ENCODE measurements around the gene ABCB8.

ABCB8 gene

DNA sequence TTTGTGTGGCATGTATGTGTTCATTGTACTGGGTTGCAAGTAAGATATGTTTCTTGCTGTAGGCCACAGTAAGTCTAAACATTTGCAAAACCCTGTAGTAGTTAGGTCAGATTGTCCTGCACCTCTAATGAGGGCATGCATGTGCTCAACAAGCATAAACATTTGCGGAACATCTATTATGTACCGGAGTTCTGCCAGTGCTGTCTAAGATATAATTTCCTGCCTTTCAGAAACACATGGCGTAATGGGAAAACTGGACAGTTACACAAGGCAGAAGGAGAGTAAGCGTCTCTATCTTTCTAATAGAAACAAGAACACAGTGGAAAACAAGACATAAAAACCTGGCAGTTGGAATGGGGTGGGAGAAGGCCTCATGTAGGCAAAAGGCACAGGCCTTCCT lies 2.8 kb downstream of the ABCB8 start:
- TF ChIP-seq, protein P1, sequence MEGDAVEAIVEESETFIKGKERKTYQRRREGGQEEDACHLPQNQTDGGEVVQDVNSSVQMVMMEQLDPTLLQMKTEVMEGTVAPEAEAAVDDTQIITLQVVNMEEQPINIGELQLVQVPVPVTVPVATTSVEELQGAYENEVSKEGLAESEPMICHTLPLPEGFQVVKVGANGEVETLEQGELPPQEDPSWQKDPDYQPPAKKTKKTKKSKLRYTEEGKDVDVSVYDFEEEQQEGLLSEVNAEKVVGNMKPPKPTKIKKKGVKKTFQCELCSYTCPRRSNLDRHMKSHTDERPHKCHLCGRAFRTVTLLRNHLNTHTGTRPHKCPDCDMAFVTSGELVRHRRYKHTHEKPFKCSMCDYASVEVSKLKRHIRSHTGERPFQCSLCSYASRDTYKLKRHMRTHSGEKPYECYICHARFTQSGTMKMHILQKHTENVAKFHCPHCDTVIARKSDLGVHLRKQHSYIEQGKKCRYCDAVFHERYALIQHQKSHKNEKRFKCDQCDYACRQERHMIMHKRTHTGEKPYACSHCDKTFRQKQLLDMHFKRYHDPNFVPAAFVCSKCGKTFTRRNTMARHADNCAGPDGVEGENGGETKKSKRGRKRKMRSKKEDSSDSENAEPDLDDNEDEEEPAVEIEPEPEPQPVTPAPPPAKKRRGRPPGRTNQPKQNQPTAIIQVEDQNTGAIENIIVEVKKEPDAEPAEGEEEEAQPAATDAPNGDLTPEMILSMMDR (IDR thresholded peaks at IDR 0.05; ENCODE audit: borderline replicate concordance, control extremely low read depth, extremely low read depth, insufficient read depth, missing control alignments): no peak
- DNase-seq (ENCODE audit: low spot score): no peak
- in situ Hi-C loops (cut with MboI; ENCODE audit: low sequenced_read_pairs, unreplicated experiment): no loop called here

DNA sequence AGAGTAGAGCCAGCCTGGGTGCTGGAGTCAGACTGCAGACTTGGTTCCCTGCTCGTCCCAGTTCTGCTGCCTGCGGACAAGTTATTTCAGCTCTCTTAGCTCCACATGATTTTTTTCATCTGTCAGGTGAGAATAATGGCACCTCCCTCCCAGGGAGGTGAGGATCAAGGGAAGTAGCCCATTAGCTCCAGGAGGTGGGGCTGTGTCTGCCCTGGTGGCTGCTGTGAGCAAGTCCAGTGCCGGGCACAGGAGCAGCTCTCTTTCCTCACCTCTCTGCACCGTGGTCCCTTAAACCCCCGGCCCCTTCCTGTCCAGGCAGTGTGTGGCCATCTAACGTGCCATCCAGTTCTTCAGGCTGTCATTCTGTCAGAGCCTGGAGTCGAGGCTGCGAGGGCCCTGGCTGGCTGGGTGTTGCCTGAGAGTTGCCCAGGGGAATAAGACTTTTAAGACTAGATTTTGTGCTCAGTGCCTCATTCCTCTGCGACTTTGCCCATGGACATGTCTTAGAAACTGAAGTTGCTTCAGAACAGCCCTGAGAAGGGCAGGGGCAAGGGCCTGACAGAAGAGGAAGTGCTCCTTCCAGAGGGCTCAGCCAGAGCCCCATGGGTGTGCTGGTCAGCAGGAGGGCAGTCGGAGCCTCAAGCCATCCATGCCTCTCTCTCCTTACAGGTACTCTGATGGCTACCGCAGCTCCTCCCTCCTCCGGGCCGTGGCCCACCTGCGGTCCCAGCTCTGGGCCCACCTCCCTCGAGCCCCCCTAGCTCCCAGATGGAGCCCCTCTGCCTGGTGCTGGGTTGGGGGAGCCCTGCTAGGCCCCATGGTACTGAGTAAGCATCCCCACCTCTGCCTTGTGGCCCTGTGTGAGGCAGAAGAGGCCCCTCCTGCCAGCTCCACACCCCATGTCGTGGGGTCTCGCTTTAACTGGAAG lies 5.0 kb downstream of the ABCB8 start:
- TF ChIP-seq, protein P1 (IDR thresholded peaks at IDR 0.05; ENCODE audit: borderline replicate concordance, control extremely low read depth, extremely low read depth, insufficient read depth, missing control alignments): no peak
- in situ Hi-C loops (cut with MboI; ENCODE audit: low sequenced_read_pairs, unreplicated experiment): no loop called here
- no peak for DNase-seq (ENCODE audit: low spot score)

DNA sequence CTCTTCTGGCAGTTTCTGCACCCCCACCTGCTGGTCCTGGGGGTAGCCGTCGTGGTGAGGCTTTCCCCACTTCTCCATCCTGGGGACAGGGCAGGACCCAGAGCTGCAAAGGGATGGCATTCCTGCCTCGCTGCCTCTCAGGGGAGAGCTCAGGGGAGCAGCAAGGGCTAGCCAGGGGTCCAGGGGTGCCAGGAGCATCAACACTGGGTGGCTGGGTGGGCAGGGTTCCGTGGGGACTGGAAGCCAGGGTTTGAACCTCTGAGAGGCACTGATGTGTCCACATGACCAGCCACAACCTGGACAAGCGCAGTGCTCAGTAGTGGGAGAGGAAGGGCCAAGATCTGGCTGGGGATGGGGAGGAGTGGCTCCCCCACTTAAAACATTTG lies 5.6 kb downstream of the ABCB8 start:
- in situ Hi-C loops (cut with MboI; ENCODE audit: low sequenced_read_pairs, unreplicated experiment): no loop called here
- DNase-seq (ENCODE audit: low spot score): no peak
- TF ChIP-seq, protein P1 (IDR thresholded peaks at IDR 0.05; ENCODE audit: borderline replicate concordance, control extremely low read depth, extremely low read depth, insufficient read depth, missing control alignments): no peak

DNA sequence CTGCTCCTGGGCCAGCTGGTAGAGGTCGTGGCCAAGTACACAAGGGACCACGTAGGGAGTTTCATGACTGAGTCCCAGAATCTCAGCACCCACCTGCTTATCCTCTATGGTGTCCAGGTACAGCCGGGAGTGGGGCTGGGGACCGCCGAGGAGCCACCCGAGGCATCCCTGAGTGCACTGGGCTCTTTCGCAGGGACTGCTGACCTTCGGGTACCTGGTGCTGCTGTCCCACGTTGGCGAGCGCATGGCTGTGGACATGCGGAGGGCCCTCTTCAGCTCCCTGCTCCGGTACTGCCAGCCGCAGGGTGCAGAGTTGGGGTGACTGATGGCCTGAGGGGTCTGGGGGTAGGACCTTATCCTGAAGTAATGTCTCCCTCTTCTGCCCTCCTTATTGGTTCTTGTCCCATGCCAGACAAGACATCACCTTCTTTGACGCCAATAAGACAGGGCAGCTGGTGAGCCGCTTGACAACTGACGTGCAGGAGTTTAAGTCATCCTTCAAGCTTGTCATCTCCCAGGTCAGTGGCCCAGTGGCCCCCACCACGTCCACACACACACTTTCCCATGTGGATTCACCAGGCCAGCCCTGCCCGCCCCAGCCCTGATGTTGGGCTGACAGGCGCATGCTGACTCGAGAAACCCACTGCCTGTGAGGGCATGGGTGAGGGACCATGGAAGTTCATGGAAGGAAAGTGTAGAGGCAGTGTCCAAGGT lies 6.2 kb downstream of the ABCB8 start:
- TF ChIP-seq, protein P1 (IDR thresholded peaks at IDR 0.05; ENCODE audit: borderline replicate concordance, control extremely low read depth, extremely low read depth, insufficient read depth, missing control alignments): no peak
- in situ Hi-C loops (cut with MboI; ENCODE audit: low sequenced_read_pairs, unreplicated experiment): no loop called here
- DNase-seq (ENCODE audit: low spot score): no peak

DNA sequence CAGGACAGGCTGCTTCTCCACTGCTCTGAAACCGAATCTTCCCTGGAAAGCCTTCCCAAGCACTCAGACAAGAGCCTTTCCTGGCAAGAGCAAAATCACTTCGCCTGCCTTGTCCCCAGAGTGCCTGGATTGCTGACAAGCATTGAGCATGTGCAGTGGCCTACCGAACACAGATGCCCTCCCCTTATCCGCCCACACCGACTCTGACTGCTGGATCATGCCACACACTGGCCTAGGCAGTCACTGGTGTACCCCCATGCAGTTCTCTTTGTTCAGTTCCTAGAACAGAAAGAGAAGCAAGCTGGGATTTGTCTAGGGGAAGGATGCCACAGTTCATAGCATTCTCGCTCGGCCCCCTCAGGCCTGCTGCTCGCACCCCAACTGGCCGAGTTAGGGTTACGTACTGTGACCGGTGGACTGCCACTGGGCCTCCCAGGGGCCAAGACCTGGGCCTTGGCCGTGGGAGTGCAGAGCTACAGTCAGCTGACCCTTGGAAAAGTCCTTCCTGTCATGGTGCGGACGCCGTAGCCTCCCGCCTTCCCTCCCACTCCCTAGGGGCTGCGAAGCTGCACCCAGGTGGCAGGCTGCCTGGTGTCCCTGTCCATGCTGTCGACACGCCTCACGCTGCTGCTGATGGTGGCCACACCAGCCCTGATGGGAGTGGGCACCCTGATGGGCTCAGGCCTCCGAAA lies 6.9 kb downstream of the ABCB8 start:
- no peak for DNase-seq (ENCODE audit: low spot score)
- in situ Hi-C loops (cut with MboI; ENCODE audit: low sequenced_read_pairs, unreplicated experiment): no loop called here

DNA sequence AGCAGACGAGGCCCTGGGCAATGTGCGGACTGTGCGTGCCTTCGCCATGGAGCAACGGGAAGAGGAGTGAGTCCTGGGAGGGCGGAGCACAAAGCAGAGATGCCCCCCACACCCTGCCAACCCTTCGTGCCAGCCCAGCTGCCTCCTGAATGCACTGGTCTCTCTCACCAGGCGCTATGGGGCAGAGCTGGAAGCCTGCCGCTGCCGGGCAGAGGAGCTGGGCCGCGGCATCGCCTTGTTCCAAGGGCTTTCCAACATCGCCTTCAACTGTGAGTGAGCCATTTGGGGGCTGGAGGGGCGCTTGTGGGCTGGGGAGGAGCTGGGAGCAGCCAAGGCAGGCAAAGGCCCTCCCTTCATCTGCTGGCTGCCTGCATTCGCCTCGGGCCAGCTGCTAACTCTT lies 7.7 kb downstream of the ABCB8 start:
- TF ChIP-seq, protein P1 (IDR thresholded peaks at IDR 0.05; ENCODE audit: borderline replicate concordance, control extremely low read depth, extremely low read depth, insufficient read depth, missing control alignments): no peak
- in situ Hi-C loops (cut with MboI; ENCODE audit: low sequenced_read_pairs, unreplicated experiment): no loop called here
- no peak for DNase-seq (ENCODE audit: low spot score)

More for the DNA sequence above, 6.9 kb downstream of the ABCB8 start:
- TF ChIP-seq, protein P1 (IDR thresholded peaks at IDR 0.05; ENCODE audit: borderline replicate concordance, control extremely low read depth, extremely low read depth, insufficient read depth, missing control alignments): no peak

Measured in GM13976 (cell line).